Testis (tissue), 2 donors: ENCODE data around the gene TWSG1.

Experiments used
- POLR2A ChIP-seq: fragments of 450-650 bp; IDR thresholded peaks from one replicate; pipeline ENCODE4 v1.6.1; 2017; ENCODE audit warnings: antibody characterized with exemption, mild to moderate bottlenecking, moderate library complexity
- TF ChIP-seq, protein P1 (sequence below), 3 experiments: fragments of 450-650 bp in 2 of 3; fragments of 200-600 bp in 1 of 3; sonication (generic) in 1 of 3; IDR thresholded peaks; one replicate each; pipeline ENCODE4 v1.5.1; 2016 to 2019; ENCODE audit warnings: antibody characterized with exemption in 3 of 3, mild to moderate bottlenecking in 2 of 3, moderate library complexity in 1 of 3

DNA sequence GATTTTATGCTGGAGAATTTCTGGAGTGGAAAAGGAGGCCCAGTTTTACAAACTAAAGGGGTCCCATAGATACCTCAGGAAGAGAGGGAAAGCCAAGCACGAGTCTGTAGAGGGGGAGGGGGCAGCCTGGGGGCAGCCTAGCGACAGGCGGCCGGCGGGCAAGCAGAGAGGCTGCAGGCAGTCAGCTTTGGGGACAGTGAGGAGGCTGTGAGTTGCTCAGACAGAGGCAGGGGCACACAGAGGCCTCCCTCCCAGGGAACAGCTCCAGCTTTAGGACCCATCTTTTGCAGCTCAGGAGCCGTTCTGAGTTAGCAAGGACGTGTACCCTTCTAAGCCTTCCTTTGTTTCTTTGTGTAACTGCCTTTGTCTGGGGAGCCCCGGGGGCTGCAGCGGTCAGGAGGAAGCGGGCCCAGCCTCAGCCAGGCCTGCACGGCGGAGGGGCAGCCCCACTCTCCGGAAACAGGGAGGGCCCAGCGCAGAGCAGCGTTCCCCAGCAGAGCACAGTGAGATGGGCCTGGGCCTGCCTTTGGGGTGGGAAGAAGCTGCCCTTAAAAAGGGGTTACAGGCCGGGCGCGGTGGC lies 99.6 kb downstream of the TWSG1 start:
- TF ChIP-seq, protein P1, sequence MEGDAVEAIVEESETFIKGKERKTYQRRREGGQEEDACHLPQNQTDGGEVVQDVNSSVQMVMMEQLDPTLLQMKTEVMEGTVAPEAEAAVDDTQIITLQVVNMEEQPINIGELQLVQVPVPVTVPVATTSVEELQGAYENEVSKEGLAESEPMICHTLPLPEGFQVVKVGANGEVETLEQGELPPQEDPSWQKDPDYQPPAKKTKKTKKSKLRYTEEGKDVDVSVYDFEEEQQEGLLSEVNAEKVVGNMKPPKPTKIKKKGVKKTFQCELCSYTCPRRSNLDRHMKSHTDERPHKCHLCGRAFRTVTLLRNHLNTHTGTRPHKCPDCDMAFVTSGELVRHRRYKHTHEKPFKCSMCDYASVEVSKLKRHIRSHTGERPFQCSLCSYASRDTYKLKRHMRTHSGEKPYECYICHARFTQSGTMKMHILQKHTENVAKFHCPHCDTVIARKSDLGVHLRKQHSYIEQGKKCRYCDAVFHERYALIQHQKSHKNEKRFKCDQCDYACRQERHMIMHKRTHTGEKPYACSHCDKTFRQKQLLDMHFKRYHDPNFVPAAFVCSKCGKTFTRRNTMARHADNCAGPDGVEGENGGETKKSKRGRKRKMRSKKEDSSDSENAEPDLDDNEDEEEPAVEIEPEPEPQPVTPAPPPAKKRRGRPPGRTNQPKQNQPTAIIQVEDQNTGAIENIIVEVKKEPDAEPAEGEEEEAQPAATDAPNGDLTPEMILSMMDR (IDR thresholded peaks at IDR 0.05) = no peak
- TF ChIP-seq POLR2A = no peak
